Astrocyte of the cerebellum (primary cell): ENCODE results near the gene FLII.

Experiments
- DNase-seq: peaks from one replicate; pipeline ENCODE4 v3.0.0-alpha.2; 2011; ENCODE audit warnings: low read depth
- H3K4me3 ChIP-seq: 2 replicates; pipeline ENCODE4 v1.5.1; 2011; ENCODE audit warnings: mild to moderate bottlenecking, low read depth, low read length, moderate library complexity
- CTCF ChIP-seq: IDR thresholded peaks from 2 replicates; pipeline ENCODE4 v1.5.1; 2012; ENCODE audit warnings: low read length, low read depth, moderate library complexity, mild to moderate bottlenecking; ENCODE audit errors: missing control alignments
- in situ Hi-C: cut with HindIII; loops from 2 replicates; pipeline ENCODE4 v1.10.0; 2017; ENCODE audit warnings: low sequenced_read_pairs

Gene FLII

DNA sequence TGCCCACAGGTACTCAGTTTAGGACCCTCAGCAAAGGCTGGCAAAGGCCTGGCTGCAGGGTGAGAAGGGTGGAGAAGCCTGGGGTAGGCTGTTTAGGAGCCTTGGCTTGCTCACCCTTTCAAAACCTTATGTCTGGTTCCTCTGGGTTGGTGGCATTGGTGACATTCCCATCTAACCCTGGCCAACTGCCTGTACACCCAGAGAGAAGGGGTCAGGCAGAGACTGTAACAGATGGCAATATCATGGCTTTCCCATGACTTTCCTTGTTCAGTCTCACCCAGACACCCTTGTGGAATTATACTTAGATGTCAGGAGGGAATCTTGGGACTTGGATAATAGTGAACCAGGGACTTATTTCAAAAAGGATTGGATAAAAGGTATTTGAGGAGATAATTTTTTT lies 51.6 kb downstream of the FLII start:
- TF ChIP-seq CTCF = no peak
- in situ Hi-C loops = no loop called here
- no peak overlapping the region for H3K4me3 ChIP-seq
- DNase-seq = no peak

DNA sequence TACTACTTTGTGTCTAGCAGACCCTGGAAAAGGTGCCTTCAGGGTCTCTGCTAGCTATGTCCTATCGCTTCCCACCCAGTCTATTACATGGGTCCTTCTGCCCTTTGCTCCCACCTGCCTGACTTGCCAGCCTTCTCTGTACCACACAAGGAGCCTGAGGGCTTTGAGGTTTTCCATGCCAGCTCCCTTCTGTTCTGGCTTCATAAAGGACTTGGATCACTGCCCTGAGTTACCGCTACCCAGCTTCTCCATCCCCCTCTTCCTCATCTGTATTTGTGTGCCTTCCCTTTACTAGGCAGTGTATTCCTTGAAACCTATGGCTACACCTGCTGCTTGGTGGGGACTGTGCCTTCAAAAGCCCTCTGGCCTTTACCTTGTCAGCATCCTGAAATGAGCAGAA lies 52.7 kb downstream of the FLII start:
- no peak for DNase-seq
- H3K4me3 ChIP-seq = no peak overlapping the region
- TF ChIP-seq CTCF = no peak
- in situ Hi-C loops = no loop called here

GRCh38 chr17:18203308-18203707 lies 55.2 kb downstream of the FLII start:
- in situ Hi-C loops = no loop called here
- TF ChIP-seq CTCF = no peak
- H3K4me3 ChIP-seq = no peak overlapping the region
- no peak for DNase-seq

DNA sequence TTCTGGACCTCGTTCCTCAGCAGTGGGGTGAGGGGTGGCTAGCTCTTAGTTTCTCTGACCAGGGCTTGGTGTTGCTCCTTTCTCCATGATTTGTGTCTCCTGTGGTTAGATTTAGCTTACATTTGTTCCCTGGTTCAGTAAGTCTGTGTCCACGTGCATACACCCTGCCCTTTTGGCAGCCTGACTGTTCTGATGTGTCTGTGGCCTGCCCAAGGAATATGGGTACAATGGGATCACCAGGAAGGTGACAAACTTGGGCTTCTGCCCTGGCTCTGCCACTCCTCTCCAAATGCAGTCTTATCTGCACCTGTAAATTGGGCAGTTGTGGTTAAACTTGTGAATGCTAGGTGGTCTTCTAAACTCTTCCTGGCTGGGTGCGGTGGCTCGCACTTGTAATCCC lies 57.4 kb downstream of the FLII start:
- in situ Hi-C loops = no loop called here
- no peak overlapping the region for H3K4me3 ChIP-seq
- no peak for TF ChIP-seq CTCF
- DNase-seq = no peak

DNA sequence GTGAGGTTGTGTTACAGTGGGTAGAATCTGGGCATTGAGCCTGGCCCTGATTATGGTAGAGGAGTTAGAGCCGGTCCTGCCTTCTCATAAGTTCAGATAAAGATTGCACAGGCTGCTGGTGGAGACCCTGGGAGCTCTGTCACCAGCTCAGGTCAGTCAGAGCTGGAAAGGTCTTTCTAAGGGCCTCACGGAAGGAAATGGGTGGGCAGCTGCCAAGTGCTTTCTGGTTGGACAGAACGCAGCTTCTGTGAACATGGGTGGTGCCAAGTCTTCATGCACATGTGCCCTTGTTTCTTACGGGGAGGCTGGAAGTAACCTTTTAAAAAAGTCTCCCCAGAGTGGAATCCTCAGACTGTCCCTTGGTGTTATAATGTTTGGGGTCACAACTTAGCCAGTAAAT lies 60.0 kb downstream of the FLII start:
- in situ Hi-C loops = no loop called here
- TF ChIP-seq CTCF = no peak
- DNase-seq = no peak
- H3K4me3 ChIP-seq = no peak overlapping the region

DNA sequence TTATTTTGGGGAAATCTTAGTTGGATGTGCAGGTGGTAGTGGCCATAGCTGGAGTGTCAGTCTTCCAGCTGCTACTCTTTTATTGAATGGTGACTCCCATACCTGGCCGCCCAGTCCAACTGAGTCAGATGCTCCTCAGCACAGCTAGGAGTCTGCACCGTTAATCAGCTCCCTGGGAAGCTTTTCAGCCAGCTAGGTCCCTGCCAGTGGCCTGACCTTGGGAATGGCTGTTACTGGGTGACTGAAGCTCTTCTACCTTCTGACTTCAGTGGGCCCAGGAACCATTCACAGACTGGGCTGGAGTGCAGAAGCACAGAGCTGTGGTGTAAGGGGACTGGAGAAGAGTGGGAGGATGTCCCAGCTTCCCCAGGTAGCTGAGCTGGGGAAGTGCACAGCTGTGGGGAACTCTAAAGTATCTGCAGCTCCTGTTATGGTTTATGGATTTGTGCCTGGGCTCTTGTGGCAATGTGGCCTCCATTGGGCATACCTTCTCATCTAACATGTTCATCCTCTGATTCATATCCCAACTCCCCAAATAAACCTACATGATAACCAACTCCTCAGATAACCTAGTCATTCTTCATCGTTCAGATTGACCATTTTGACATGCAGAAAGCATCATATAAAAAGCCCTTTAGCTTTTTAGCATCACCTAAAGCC lies 60.9 kb downstream of the FLII start:
- no peak for DNase-seq
- no peak overlapping the region for H3K4me3 ChIP-seq
- in situ Hi-C loops = no loop called here
- TF ChIP-seq CTCF = no peak
